ENCODE measurements around the gene PPIP5K1.
"Not testable (repeated sequence)": the region's sequence is repeated elsewhere in the genome, so short reads cannot be mapped to it uniquely, and the experiment has no call there.

GRCh38 chr15:43618700-43619099, 28.7 kb upstream of the PPIP5K1 start, which contains the start of gene STRC:
- TF ChIP-seq POLR2A (IDR thresholded peaks at IDR 0.05; ENCODE audit: low read length); GATA1 (IDR thresholded peaks at IDR 0.05; ENCODE audit: low read depth, low read length): not testable (repeated sequence)

All from erythroblast (primary cell).